SK-N-DZ (cell line): ENCODE data around the gene CRELD2.

ENCODE experiments used
- DNase-seq: peaks from one replicate; pipeline ENCODE4 v3.0.0-alpha.2; 2015; ENCODE audit warnings: low spot score

Gene CRELD2

GRCh38 chr22:49966774-49967705 lies 48.6 kb downstream of the CRELD2 start:
- peak; percentile 27 for DNase-seq

DNA sequence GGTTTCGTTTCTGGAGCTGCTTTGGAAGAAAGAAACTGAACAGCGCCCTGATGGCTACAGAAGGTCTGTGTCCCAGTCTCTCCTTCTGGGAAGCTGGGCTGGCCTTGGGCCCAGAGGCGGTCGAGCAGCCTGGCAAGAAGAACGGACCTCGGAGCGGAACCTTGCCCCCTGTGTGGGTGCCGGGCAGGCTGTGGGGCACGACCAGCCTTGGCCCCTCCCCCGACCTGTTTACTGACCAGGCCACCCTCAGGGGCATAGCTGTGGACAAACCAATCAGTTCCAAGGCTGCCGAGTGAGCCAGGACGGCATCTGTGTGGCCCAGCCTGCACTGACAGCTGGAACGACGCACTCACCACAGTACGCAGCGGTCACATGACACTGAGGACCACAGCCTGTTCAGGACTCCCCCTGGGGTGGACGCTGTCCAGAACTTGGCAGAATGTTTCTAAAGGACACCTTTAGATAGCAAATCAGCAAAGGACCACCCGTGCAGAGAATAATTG lies 49.3 kb downstream of the CRELD2 start:
- DNase-seq = peak; percentile 41

- peak; percentile 9 for DNase-seq
These were observed 49.9 kb downstream of the CRELD2 start for GRCh38 chr22:49968313-49968830.

GRCh38 chr22:49968831-49969661 lies 50.6 kb downstream of the CRELD2 start:
- no peak for DNase-seq

- peak; percentile 10 for DNase-seq
These were observed 51.5 kb downstream of the CRELD2 start for GRCh38 chr22:49969751-49970527.

GRCh38 chr22:49970528-49971231 lies 52.2 kb downstream of the CRELD2 start:
- DNase-seq = peak; percentile 71

DNA sequence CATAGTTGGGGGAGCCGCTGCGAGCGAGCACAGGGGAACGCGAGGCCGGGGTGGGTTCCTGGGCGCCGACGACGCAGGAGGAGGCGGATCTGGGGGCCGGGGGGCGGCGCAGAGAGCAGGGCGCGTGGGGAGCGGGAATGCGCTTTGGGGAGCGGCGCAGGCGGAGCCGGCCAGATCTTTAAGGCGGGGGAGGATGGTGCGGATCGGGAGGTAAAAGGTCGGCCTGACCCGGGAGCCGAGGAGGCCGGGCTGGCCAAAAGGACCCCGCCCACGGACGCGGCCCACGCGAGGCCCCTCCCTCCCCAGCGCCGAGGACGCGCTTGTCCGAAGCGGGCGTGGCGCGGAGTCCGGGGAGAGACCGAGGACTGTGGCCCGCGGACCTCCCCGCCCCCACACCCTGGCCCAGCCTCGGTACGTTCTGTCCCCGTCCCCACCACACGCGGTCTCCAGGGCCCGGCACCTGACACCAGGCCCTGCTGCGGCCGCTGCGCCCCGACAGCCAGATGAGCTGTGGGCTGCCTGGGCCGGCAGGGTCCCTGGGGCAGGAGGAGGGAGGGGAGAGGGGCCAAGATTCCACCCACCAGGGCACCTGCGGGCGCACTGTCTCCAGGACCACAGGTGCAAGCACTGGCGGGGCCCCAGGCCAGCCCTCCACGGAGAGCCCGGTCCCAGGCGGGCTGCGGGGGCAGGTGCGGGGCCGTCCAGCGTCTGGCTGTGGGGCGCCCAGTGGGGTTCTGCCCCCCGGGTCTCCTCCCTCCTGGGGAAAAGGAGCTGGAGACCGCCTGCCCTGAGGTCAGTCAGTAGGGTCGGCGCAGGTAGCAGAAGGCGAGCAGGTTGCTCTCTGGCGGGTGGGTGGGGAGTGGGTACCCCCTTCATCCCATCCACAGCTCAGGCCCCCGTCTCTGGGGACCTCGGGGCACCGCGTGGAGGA lies 53.1 kb downstream of the CRELD2 start:
- peak; percentile 9 for DNase-seq

DNA sequence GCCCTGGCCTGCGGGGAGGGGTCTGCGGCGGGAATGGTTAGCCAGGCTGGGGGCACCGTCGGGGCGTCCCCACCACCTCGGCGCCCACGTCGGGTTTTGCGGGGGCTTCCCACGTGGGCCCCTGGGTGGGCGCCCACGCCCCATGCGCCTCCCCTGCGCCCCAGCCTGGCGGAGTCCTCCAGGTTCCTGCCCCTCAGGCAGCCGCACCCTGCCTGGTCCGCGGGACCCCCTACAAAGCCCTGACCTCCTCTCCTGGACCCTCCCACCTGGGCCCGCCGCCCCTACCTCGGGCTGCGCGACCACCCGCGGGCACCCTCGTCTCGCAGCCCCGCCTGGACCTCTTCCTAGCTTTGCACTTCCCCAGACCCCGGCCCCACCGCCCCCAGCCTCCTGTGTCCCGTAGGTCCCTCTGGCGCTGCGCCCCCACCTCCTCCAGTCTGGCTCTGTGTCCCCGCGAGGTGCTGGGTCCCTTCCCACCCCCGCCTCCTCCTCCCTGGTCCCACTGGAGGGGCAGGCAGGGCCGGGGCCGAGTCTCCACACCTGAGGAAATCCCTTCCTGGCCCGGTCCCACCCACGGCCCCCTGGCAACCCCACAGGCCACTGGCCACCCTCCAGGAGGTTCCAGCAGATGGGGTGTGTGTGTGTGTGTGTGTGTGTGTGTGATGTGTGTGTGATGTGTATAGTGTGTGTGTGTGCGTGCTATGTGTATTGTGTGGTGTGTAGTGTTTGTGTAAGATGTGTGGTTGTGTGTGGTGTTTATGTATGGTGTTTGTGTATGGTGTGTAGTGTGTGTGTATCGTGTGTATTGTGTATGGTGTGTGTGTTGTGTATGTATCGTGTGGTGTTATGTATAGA lies 54.0 kb downstream of the CRELD2 start:
- no peak for DNase-seq

DNA sequence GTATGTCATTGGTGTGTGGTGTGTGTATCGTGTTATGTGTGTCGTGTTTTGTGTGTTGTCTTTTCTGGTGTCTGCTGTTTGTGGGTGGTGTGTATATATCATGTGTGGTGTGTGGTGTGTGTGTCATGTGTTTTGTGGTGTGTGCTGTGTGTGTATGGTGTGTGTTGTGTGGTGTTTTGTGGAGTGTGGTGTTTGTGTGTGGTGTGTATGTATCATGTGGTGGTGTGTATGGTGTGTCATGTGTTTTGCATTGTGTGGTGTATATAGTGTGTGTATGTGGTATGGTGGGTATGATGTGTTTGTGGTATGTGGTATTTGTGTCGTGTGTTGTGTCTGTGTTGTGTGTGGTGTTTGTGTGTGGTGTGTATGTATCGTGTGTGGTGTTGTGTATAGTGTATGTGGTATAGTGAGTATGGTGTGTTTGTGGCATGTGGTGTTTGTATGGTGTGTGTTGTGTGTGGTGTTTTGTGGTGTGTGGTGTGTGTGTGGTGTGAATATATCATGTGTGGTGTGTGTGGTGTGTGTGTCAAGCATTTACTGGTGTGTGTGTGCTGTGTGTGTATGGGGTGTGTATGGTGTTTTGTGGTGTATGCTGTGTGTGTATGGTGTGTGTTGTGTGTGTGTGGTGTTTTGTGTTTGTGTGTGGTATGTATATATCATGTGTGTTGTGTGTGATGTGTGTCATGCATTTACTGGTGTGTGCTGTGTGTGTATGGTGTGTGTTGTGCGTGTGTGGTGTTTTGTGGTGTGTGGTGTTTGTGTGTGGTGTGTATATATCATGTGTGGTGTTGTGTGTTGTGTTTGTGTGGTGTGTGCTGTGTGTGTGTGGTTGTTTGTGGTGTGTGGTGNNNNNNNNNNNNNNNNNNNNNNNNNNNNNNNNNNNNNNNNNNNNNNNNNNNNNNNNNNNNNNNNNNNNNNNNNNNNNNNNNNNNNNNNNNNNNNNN lies 54.9 kb downstream of the CRELD2 start:
- peak; percentile 47 for DNase-seq

- DNase-seq = peak; percentile 26
These were observed 57.3 kb downstream of the CRELD2 start for GRCh38 chr22:49975543-49976389.

DNA sequence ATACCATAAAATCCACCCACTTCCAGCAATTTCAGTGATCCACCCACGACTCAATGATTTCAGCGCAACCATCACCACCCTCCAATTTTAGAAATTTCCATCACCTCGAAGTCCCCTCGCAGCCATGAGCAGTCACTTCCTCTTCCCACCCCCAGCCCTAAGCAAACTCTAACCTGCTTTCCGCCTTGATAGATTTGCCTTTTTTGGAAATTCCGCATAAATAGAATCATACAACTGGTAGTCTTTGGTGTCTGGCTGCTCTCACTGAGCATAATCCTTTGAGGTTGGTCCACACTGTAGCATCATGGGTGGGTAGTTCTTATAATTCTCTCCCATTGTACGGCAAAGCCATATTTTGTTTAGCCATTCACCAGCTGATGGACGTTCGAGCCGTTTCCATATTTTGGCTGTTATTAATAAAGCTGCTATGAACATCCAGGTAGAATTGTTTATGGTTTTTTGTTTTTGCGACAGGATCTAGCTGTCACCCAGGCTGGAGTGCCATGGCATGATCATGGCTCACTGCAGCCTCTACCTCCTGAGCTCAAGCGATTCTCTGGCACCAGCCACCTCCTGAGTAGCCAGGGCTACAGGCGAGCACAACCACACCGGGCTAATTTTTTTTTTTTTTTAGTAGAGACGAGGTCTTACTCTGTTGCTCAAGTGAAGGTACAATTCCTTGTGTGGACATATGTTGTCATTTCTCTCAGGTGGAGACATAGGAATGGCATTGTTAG lies 58.2 kb downstream of the CRELD2 start:
- peak; percentile 1 for DNase-seq
